HG03378 (cell line): ENCODE results near the gene SNAP91.
"Not testable (repeated sequence)": the region's sequence is repeated elsewhere in the genome, so short reads cannot be mapped to it uniquely, and the experiment has no call there.

ENCODE experiments used
- ATAC-seq: cut with Tn5 transposase; IDR thresholded peaks from one replicate; pipeline ENCODE4 v1.9.1; 2021; ENCODE audit warnings: mild to moderate bottlenecking, moderate library complexity; ENCODE audit not compliant: unreplicated experiment

The SNAP91 gene

GRCh38 chr6:83708970-83709747 lies at the start of gene SNAP91:
Gene SNAP91 (minus strand): TSS chr6:83709101. CDS start chr6:83707927, 1,174 bp downstream.
- no peak for ATAC-seq

DNA sequence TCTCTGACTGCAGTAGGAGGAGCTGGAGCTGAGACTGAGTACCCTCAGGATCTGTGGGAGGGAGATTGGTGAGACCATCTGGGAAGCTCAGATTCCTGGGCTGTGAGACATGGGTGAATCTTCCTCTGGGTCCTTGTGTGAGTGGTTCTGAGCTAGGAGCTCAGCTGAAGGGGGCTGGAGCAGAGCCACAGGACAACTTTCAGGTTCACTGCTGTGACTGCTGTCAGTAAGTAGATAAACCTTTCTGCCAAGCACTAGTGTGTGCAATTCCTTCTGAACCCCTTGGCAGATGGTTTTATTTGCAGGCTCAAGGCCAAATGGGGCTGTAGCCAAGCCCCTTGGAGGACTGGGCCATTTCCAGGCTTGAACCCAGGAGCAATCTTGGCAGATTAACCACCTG lies 49.6 kb upstream of the SNAP91 start:
- ATAC-seq: no peak

DNA sequence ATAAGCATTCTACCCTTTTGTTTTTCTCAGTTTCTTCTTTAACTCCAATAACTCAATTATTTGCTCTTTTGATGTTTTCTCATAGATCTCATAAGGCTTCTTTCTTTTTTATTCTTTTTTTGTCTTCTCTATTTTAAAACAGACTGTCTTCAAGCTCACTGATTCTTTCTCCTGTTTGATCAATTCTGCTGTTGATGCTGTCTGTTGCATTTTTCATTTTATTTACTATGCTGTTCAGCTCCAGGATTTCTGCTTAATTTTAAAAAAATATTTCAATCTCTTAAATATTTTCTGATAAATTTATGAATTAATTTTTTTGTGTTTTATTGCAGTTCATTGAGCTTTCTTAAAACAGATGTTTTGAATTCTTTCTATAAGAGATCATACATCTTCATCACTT lies 48.1 kb upstream of the SNAP91 start:
- no peak for ATAC-seq

DNA sequence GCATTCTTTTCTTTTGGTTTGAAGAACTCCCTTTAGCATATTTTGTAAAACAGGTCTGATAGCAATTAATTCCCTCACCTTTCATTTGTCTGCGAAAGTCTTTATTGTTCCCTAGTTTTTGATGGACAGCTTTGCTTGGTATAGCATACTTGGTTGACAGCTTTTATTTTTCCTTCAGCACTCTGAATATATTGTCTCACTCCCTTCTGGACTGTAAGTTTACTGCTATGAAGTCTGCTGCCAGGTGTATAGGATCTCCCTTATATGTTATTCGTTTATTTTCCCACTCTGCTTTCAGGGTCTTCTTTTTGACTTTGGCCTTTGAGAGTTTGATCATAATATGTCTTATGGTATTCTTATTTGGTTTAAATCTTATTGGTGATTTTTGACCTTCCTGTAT lies 47.7 kb upstream of the SNAP91 start:
- ATAC-seq: no peak

DNA sequence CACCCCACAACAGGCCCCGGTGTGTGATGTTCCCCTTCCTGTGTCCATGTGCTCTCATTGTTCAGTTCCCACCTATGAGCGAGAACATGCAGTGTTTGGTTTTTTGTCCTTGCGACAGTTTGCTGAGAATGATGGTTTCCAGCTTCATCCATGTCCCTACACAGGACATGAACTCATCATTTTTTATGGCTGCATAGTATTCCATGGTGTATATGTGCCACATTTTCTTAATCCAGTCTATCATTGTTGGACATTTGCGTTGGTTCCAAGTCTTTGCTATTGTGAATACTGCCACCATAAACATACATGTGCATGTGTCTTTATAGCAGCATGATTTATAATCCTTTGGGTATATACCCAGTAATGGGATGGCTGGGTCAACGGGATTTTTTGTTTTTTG lies 43.5 kb upstream of the SNAP91 start:
- ATAC-seq: not testable (repeated sequence)

DNA sequence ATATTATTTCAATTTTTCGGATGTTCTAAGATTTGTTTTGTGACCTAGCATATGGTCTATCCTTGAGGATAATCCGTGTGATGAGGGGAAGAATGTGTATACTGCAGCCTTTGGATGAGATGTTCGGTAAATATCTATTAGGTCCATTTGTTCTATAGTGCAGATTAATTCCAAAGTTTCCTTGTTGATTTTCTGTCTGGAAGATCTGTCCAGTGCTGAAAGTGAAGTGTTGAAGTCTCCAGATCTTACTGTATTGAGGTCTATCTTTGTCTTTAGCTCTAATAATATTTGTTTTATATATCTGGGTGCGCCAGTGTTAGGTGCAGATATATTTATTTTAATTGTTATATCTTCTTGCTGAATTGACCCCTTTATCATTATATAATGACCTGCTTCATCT lies 32.2 kb upstream of the SNAP91 start:
- no peak for ATAC-seq

GRCh38 chr6:83735461-83735860 lies 26.6 kb upstream of the SNAP91 start:
- no peak for ATAC-seq

DNA sequence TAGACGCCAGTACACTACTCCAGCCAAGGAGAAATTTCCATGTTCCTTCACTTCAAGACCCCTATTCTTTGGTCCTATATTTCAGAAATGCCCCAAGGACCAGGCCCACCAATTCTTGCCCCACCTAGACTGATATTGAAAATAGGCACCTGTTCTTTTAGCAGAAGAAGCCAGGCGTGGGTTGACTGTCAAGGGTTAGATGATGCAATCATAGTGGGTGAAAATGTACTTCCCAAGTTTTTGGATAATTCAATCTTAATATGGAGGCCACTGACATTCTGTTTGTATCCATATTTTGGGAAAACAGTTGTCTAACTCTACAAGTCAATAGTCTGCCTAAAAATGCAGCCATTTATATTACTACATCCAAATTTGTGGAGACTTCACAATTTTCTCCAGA lies 21.0 kb upstream of the SNAP91 start:
- ATAC-seq: no peak

DNA sequence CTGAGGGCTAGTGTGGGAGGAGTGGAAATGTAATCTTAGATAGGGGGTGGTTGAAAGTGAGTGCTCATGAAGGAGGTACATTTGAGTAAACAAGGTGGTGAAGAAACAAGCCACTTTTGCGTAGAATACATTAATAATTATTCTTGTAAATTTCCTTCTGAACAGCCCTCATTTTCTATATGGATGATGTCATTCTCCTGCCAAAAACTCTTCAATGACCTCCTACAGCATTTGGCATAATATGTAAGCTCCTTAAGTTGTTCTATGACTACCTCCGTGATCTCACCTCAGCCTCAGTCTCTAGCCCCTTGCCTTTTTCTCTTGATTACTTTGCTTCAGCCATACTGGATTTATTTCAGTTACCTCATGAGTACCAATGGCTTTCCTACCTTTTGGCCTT lies 14.0 kb upstream of the SNAP91 start:
- ATAC-seq: no peak

GRCh38 chr6:83717809-83718208 lies 8.9 kb upstream of the SNAP91 start:
- ATAC-seq: no peak

DNA sequence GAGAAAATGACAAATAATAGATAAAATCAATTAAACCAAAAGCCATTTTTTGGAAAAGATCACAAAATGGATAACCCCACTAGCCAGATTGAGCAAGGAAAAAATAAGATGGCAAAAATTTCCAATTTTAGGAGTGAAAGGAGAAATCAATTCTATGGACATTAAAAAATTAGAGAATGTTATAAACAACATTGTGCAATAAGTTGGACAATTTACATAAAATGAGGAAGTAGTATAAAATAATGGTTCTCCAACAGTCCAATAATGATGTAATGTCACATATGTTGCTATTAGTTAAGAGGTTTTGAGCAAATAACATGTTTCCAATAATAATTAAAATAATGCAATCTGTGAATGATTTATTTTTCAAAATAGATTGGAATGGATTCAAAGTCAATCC lies 3.1 kb upstream of the SNAP91 start:
- no peak for ATAC-seq

DNA sequence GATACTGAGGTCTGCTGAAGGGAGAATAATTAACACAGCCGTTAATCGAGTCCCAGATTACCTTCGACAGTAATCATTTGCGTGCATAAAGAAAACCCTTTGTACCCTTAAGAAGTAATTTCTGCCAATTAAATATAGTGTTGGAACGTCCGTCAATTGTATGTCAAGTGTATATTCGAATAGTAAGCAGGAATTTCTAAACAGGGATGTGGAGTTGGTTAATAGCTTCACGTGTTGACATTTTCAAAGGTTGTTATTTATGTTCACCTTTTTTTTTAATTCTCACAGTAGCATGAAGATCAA lies 798 bp upstream of the SNAP91 start:
- ATAC-seq: no peak

DNA sequence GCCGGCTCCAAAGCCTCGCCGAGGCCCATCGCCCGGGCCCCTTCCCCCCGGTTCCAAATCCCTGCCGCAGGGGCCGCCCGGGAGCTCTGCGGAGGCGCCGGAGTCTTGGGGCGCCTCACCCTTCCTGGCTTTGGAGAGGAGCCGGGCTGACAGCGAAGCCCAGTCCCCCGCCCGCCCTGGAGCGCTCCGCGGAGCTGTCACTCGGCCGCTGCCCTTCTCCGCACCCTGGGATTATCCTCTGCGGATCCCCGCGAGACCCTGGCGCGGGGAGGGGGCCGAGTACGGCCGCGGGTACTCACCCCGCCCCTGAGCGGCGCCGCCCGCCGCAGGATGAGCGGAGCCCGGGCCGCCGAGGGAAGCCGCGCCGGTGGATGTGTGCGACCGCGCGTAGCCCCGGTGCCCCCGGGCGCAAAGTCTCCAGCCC lies 343 bp downstream of the SNAP91 start:
- no peak for ATAC-seq

DNA sequence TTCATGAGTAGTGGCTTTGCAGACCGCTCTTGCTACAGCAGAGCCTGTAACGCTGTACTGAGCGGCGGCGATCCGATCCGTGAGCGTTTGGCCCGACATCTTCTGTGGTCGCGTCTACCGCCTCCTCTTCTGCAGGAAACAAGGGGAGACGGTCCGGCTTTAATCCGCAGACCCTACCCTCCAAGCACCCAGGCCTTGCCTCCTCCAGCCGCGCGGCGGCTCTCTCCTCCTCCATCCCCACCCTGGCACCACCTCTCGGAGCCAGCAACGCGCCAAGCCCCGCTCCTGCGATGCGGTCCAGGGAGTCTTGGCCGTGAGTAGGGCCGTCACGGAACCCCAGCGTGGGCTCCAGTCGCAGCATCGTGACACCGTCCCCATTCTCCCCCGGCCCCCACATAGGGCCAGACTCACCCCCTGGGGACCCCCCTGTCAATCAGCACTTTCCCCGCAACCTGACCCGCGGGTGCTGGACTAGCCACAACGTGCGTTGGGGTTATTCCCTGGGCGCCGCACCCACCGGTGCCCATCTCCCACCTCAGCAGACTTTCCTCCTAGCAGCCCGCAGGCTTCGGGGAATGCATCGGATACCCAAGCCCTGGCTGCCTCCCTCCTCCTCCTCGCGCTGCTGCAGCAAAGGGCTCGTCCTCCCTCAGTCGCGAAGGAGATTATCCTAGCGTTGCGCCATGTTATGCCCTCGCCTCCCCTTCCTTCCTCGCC lies 914 bp downstream of the SNAP91 start:
- ATAC-seq: no peak

GRCh38 chr6:83702749-83703148 lies 6.2 kb downstream of the SNAP91 start:
- no peak for ATAC-seq

GRCh38 chr6:83702077-83702476 lies 6.8 kb downstream of the SNAP91 start:
- ATAC-seq: no peak

DNA sequence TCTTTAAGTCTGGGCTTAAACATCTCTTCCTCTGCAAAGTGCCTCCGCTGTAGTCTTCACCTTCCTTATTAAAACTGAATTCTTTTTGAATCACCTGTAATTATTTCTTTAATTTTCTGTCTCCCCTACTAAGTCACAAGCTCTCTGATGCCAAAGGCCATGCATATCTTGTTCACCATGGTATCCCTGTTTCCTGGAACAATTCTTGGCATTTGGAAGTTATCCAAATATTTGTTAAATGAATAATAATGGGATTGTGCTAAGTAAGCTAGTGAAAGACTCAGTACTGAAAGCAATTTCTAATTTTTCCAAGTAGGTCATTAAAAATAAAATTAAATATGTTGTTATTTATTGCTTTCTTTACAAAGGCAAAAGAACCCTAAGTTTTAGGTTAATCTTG lies 12.2 kb downstream of the SNAP91 start:
- ATAC-seq: no peak

DNA sequence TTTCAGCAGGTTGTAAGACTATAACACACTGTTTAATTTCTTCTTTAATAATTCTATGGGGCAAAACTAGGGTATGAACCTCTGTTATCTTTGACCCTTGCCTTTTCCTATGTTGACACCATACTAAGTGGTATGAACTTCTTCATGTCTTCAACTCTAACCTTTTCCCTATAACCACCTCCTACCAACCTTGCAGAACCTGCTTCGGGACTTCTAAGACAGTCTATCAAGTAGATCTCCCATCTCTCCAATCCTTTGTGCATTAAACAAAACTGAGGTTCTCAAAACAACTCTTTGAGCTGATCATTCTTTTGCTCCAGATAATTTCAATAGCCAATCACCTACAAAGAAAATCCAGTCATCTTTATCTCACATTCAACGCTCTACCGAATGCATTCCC lies 23.4 kb downstream of the SNAP91 start:
- no peak for ATAC-seq

GRCh38 chr6:83677791-83678190 lies 31.1 kb downstream of the SNAP91 start:
- ATAC-seq: no peak

- ATAC-seq: no peak
These were observed 70.9 kb downstream of the SNAP91 start for GRCh38 chr6:83637953-83638352.

GRCh38 chr6:83636800-83637199 lies 72.1 kb downstream of the SNAP91 start:
- no peak for ATAC-seq

DNA sequence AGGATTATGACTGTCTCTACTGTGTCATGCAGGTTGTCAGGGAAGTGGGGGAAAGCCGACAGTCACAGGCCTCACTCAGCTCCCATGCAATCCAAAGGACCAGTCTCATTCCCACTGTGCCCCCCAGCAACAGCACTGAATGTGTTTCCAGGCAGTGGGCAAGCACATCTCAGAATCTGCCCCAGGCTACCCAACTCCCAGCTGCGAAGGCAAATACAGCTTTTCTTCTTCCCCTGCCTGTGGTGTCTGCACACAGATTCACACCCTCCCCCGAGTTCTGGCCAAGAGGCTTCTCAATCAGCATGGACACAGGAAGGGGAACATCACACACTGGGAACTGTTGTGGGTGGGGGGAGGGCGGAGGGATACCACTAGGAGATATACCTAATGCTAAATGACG lies 75.3 kb downstream of the SNAP91 start:
- ATAC-seq: no peak

DNA sequence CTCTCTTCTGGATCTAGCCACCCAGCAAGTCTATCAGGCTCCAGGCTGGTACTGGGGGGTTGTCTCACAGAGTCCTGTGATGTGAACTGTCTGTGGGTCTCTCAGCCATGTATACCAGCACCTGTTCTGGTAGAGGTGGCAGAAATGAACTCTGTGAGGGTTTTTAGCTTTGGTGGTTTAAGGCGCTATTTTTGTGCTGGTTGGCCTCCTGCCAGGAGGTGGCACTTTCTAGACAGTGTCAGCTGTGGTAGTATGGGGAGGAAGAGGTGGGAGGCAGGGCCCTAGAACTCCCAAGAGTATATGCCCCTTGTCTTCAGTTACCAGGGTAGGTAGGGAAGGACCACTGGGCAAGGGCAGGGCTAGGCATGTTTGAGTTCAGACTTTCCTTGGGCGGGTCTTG lies 75.8 kb downstream of the SNAP91 start:
- no peak for ATAC-seq
